HepG2 (cell line): ENCODE data around the gene SETD1B. TPM values are rescaled to one million over a fixed set of nuclear protein-coding genes. Genes with fewer than 3 reads are reported as not detected.

Experiments used
- ATRX ChIP-seq: sonication (generic); formaldehyde crosslinking; IDR thresholded peaks from 2 replicates; pipeline ENCODE4 v1.4.0; 2020; ENCODE audit warnings: missing genetic modification reagents, borderline replicate concordance
- CREM ChIP-seq, 2 experiments: sonication (generic) in 1 of 2; formaldehyde crosslinking in 1 of 2; IDR thresholded peaks; 2 replicates each; pipeline versions ENCODE4 v1.4.0 to v1.6.1; 2016 to 2020; ENCODE audit warnings: antibody characterized with exemption in 1 of 2, mild to moderate bottlenecking in 1 of 2, missing genetic modification reagents in 1 of 2
- HCFC1 ChIP-seq: fragments of 150-350 bp; IDR thresholded peaks from 2 replicates; pipeline ENCODE4 v1.6.1; 2014; ENCODE audit warnings: low read depth, low read length
- MATR3 ChIP-seq: sonication (generic); formaldehyde crosslinking; IDR thresholded peaks from 2 replicates; pipeline ENCODE4 v1.4.0; 2020; ENCODE audit warnings: missing genetic modification reagents
- NR2F6 ChIP-seq, 2 experiments: IDR thresholded peaks; 2 replicates each; pipeline ENCODE4 v1.6.1; 2016; ENCODE audit warnings: antibody characterized with exemption in 1 of 2, mild to moderate bottlenecking in 1 of 2
- RARG ChIP-seq: sonication (generic); formaldehyde crosslinking; IDR thresholded peaks from 2 replicates; pipeline ENCODE4 v1.4.0; 2020; ENCODE audit warnings: low read depth, mild to moderate bottlenecking, missing genetic modification reagents
- THYN1 ChIP-seq: sonication (generic); formaldehyde crosslinking; IDR thresholded peaks from 2 replicates; pipeline ENCODE4 v1.8.1; 2023; ENCODE audit warnings: low read depth, mild to moderate bottlenecking, moderate library complexity, missing genetic modification reagents, borderline replicate concordance
- ZFP41 ChIP-seq: sonication (generic); formaldehyde crosslinking; IDR thresholded peaks from 2 replicates; pipeline ENCODE4 v1.4.0; 2020; ENCODE audit warnings: mild to moderate bottlenecking, missing genetic modification reagents, borderline replicate concordance
- ZGPAT ChIP-seq: IDR thresholded peaks from 2 replicates; pipeline ENCODE4 v1.6.1; 2016; ENCODE audit warnings: mild to moderate bottlenecking
- ZKSCAN1 ChIP-seq: fragments of 150-350 bp; IDR thresholded peaks from 2 replicates; pipeline ENCODE4 v1.6.1; 2014; ENCODE audit warnings: low read length
- ZNF10 ChIP-seq: sonication (generic); formaldehyde crosslinking; IDR thresholded peaks from 2 replicates; pipeline ENCODE4 v1.4.0; 2020; ENCODE audit warnings: mild to moderate bottlenecking, low read depth, missing genetic modification reagents, borderline replicate concordance
- ZNF770 ChIP-seq: sonication (generic); formaldehyde crosslinking; IDR thresholded peaks from 2 replicates; pipeline ENCODE4 v1.5.0; 2020; ENCODE audit warnings: mild to moderate bottlenecking, missing genetic modification reagents
- polyA plus RNA-seq, 8 experiments: library from polyadenylated mRNA; depleted of rRNA in 3 of 8; stranded (reverse) in 7 of 8; unstranded in 1 of 8; fragments of >200 nt; fragmentation: Illumina TruSeq in 4 of 8; extraction: Trizol in 4 of 8; gene quantifications; 2 replicates each; pipeline versions ENCODE4 v1.2.1 to v1.2.3, GENCODE V29; 2011 to 2016; ENCODE audit warnings: low read depth in 4 of 8, missing spikeins in 1 of 8, mixed read lengths in 1 of 8; ENCODE audit not compliant: insufficient read depth in 1 of 8
- total RNA-seq, 5 experiments: library from RNA; depleted of rRNA; stranded (reverse); fragments of >200 nt; fragmentation: Illumina TruSeq; extraction: Trizol; gene quantifications; 2 replicates each; pipeline ENCODE4 v1.2.3, GENCODE V29; 2016; ENCODE audit warnings: low read depth in 1 of 5
- TF ChIP-seq, protein P1 (sequence below): sonication (generic); formaldehyde crosslinking; IDR thresholded peaks from 2 replicates; pipeline ENCODE4 v1.5.1; 2020; ENCODE audit warnings: mild to moderate bottlenecking, missing genetic modification reagents, moderate library complexity
- TF ChIP-seq, protein P2 (sequence below): sonication (generic); formaldehyde crosslinking; IDR thresholded peaks from 2 replicates; pipeline ENCODE4 v1.5.1; 2020; ENCODE audit warnings: mild to moderate bottlenecking, missing genetic modification reagents, borderline replicate concordance

The SETD1B gene
- total and polyA plus RNA-seq, 2 of the 13 experiments (the other 11 are each of a cell fraction or from before 2014, with no cell fraction given): 1.1 to 1.4 TPM

GRCh38 chr12:121792607-121793439 is 11.0 kb upstream of the SETD1B start (continued):
- TF ChIP-seq ZGPAT (CRISPR knock-in tag) (peak; percentile 24; the same call in 1 of the 2 replicates), HCFC1 (no peak), ZNF10 (no peak), ZNF770 (CRISPR knock-in tag) (no peak), NR2F6 (IDR thresholded peaks at IDR 0.05) (no peak), NR2F6 (CRISPR knock-in tag; IDR thresholded peaks at IDR 0.05) (no peak), ZFP41 (no peak), MATR3 (CRISPR knock-in tag) (no peak), RARG (CRISPR knock-in tag) (no peak), CREM (IDR thresholded peaks at IDR 0.05) (no peak), CREM (CRISPR knock-in tag; IDR thresholded peaks at IDR 0.05) (no peak), THYN1 (CRISPR knock-in tag) (no peak), ZKSCAN1 (no peak), ATRX (no peak)
- TF ChIP-seq, protein P1, sequence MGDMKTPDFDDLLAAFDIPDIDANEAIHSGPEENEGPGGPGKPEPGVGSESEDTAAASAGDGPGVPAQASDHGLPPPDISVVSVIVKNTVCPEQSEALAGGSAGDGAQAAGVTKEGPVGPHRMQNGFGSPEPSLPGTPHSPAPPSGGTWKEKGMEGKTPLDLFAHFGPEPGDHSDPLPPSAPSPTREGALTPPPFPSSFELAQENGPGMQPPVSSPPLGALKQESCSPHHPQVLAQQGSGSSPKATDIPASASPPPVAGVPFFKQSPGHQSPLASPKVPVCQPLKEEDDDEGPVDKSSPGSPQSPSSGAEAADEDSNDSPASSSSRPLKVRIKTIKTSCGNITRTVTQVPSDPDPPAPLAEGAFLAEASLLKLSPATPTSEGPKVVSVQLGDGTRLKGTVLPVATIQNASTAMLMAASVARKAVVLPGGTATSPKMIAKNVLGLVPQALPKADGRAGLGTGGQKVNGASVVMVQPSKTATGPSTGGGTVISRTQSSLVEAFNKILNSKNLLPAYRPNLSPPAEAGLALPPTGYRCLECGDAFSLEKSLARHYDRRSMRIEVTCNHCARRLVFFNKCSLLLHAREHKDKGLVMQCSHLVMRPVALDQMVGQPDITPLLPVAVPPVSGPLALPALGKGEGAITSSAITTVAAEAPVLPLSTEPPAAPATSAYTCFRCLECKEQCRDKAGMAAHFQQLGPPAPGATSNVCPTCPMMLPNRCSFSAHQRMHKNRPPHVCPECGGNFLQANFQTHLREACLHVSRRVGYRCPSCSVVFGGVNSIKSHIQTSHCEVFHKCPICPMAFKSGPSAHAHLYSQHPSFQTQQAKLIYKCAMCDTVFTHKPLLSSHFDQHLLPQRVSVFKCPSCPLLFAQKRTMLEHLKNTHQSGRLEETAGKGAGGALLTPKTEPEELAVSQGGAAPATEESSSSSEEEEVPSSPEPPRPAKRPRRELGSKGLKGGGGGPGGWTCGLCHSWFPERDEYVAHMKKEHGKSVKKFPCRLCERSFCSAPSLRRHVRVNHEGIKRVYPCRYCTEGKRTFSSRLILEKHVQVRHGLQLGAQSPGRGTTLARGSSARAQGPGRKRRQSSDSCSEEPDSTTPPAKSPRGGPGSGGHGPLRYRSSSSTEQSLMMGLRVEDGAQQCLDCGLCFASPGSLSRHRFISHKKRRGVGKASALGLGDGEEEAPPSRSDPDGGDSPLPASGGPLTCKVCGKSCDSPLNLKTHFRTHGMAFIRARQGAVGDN (CRISPR knock-in tag): peak; percentile 33
- TF ChIP-seq, protein P2, sequence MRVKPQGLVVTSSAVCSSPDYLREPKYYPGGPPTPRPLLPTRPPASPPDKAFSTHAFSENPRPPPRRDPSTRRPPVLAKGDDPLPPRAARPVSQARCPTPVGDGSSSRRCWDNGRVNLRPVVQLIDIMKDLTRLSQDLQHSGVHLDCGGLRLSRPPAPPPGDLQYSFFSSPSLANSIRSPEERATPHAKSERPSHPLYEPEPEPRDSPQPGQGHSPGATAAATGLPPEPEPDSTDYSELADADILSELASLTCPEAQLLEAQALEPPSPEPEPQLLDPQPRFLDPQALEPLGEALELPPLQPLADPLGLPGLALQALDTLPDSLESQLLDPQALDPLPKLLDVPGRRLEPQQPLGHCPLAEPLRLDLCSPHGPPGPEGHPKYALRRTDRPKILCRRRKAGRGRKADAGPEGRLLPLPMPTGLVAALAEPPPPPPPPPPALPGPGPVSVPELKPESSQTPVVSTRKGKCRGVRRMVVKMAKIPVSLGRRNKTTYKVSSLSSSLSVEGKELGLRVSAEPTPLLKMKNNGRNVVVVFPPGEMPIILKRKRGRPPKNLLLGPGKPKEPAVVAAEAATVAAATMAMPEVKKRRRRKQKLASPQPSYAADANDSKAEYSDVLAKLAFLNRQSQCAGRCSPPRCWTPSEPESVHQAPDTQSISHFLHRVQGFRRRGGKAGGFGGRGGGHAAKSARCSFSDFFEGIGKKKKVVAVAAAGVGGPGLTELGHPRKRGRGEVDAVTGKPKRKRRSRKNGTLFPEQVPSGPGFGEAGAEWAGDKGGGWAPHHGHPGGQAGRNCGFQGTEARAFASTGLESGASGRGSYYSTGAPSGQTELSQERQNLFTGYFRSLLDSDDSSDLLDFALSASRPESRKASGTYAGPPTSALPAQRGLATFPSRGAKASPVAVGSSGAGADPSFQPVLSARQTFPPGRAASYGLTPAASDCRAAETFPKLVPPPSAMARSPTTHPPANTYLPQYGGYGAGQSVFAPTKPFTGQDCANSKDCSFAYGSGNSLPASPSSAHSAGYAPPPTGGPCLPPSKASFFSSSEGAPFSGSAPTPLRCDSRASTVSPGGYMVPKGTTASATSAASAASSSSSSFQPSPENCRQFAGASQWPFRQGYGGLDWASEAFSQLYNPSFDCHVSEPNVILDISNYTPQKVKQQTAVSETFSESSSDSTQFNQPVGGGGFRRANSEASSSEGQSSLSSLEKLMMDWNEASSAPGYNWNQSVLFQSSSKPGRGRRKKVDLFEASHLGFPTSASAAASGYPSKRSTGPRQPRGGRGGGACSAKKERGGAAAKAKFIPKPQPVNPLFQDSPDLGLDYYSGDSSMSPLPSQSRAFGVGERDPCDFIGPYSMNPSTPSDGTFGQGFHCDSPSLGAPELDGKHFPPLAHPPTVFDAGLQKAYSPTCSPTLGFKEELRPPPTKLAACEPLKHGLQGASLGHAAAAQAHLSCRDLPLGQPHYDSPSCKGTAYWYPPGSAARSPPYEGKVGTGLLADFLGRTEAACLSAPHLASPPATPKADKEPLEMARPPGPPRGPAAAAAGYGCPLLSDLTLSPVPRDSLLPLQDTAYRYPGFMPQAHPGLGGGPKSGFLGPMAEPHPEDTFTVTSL: 0 out of 2 replicates have a peak, but pooled peaks have one; percentile 27
